ENCODE data around the gene ERI3. TPM values are rescaled to one million over a fixed set of nuclear protein-coding genes. Genes with fewer than 3 reads are reported as not detected.

ERI3 gene
- polyA plus RNA-seq, 3 donors = 26.4 to 35.0 (median 26.6) TPM

DNA sequence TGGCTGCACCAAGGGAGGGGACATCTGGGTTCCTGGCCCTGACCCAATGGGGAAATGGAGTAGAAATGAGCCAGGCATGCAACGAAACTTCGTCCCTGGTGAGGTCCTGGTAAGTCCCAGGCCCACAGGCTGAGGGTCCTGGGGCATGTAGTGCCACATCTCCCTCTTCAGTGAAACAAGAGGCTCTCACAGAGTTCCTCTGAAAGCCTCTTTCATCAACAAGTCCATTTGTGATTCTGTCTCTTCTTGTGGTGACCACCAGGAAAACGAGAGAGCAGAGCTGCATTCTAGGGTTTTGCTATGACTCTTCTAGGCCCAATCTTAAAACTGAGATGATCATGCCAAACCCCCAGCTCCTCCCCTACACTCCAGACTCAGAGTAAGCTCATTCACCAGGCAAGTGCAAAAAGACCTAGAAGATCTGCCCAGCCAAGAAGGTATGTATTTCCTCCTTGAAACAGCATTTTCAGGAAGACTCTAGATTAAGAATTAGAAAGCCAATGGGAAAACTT is 25.7 kb upstream of the ERI3 start:
- Histone ChIP-seq H3K9me3 (replicated peaks in 1 of 2; ENCODE audit: control insufficient read depth in 1 of 2, insufficient read depth in 1 of 2, low read length in 2 of 2) (no peaks in the 10 kb centered on the region), H3K79me2 (ENCODE audit: insufficient read depth, low read length) (no peaks in the 10 kb centered on the region), H4K20me1 (ENCODE audit: insufficient read depth, low read length) (no peaks in the 10 kb centered on the region), H3K9ac (ENCODE audit: insufficient read depth, low read length, poor library complexity, severe bottlenecking) (no peak overlapping the region), H3K27ac (ENCODE audit: low read depth in 1 of 2, low read length in 2 of 2) (no peak overlapping the region), H2AFZ (ENCODE audit: insufficient read depth, low read depth, low read length, poor library complexity, severe bottlenecking) (peak overlapping the region; percentile 29), H3K27me3 (ENCODE audit: control insufficient read depth in 2 of 2, insufficient read depth in 2 of 2, low read length in 2 of 2) (no peaks in the 10 kb centered on the region), H3K36me3 (replicated peaks in 1 of 2; ENCODE audit: control insufficient read depth in 1 of 2, insufficient read depth in 2 of 2, low read length in 2 of 2) (no peaks in the 10 kb centered on the region), H3K4me3 (replicated peaks in 1 of 3; ENCODE audit: low read depth in 2 of 3, low read length in 3 of 3) (no peak overlapping the region), H3K4me1 (ENCODE audit: control insufficient read depth in 1 of 2, insufficient read depth in 2 of 2, low read length in 2 of 2) (no peaks in the 10 kb centered on the region), H3K4me2 (replicated peaks; ENCODE audit: extremely low read depth, low read length, poor library complexity, severe bottlenecking) (no peak overlapping the region)
- no peak overlapping the region for H3K27ac Mint-ChIP-seq
- H3K27me3 Mint-ChIP-seq (ENCODE audit: low read depth in 3 of 3) = peaks cover 0 to 3% (median 0%) of the 10 kb centered on the region in 3 donors
- intact Hi-C loops (cut with micrococcal nuclease) = loop anchor here in 1 of 2 donors (5.0 kb wide), 1 partner anchor 272 kb away; no protein-coding TSS in a partner anchor
- no peaks in the 10 kb centered on the region for H3K9me3 Mint-ChIP-seq
- WGBS (ENCODE audit: insufficient coverage) = 94% methylated on average over 2 of the region's 3 CpGs
- DNase-seq = no peak
- no peak overlapping the region for H3K4me3 Mint-ChIP-seq
- H3K4me1 Mint-ChIP-seq = no peaks in the 10 kb centered on the region
- H3K36me3 Mint-ChIP-seq = no peaks in the 10 kb centered on the region
- TF ChIP-seq, protein P1, sequence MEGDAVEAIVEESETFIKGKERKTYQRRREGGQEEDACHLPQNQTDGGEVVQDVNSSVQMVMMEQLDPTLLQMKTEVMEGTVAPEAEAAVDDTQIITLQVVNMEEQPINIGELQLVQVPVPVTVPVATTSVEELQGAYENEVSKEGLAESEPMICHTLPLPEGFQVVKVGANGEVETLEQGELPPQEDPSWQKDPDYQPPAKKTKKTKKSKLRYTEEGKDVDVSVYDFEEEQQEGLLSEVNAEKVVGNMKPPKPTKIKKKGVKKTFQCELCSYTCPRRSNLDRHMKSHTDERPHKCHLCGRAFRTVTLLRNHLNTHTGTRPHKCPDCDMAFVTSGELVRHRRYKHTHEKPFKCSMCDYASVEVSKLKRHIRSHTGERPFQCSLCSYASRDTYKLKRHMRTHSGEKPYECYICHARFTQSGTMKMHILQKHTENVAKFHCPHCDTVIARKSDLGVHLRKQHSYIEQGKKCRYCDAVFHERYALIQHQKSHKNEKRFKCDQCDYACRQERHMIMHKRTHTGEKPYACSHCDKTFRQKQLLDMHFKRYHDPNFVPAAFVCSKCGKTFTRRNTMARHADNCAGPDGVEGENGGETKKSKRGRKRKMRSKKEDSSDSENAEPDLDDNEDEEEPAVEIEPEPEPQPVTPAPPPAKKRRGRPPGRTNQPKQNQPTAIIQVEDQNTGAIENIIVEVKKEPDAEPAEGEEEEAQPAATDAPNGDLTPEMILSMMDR (IDR thresholded peaks at IDR 0.05) = no peak

DNA sequence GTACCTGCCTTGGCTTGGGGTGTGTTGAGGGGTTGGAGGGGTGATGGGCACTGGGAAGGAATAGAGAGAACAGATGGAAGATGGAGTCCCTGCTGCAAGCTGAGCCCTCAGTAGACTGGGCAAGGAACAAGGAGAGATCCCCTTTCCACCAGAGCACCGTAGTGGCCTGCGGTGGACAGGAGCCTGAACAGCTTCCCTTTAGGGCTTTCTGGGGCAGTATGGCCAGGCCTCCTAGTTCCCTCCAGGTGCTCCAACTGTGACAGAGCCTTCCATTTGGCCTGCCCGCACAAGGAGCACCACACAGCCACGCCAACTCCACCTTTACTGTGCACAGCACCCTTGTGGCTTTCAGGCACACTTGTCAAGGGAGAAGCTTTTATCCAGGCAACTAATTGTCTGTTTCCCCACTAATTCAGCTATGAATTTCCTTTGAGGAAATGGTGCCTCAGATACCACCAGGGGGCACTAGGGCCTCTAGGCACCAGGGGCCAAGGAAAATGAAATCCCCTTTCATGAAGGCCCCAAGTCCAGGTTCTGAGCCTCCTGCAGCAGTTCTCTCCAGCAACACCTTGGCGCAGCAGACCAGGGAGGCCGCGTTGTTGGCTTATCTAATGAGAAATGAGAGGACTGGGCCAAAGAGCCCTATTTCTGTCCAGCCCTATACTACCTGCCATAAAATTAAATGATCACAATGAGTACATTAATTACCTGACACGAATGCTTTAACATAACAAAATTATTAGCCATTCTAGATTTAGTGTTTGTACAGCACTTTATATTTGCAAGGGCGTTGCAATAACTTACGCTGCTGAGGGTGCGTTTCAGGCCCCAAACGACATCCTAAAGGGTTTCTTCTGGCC is 23.1 kb upstream of the ERI3 start:
- Histone ChIP-seq H3K9ac (ENCODE audit: insufficient read depth, low read length, poor library complexity, severe bottlenecking) (no peak overlapping the region), H3K4me3 (replicated peaks in 1 of 3; ENCODE audit: low read depth in 2 of 3, low read length in 3 of 3) (no peak overlapping the region), H3K4me1 (ENCODE audit: control insufficient read depth in 1 of 2, insufficient read depth in 2 of 2, low read length in 2 of 2) (no peaks in the 10 kb centered on the region), H3K9me3 (replicated peaks in 1 of 2; ENCODE audit: control insufficient read depth in 1 of 2, insufficient read depth in 1 of 2, low read length in 2 of 2) (no peaks in the 10 kb centered on the region), H4K20me1 (ENCODE audit: insufficient read depth, low read length) (no peaks in the 10 kb centered on the region), H3K36me3 (replicated peaks in 1 of 2; ENCODE audit: control insufficient read depth in 1 of 2, insufficient read depth in 2 of 2, low read length in 2 of 2) (no peaks in the 10 kb centered on the region), H3K27me3 (ENCODE audit: control insufficient read depth in 2 of 2, insufficient read depth in 2 of 2, low read length in 2 of 2) (no peaks in the 10 kb centered on the region), H3K27ac (ENCODE audit: low read depth in 1 of 2, low read length in 2 of 2) (no peak overlapping the region), H3K79me2 (ENCODE audit: insufficient read depth, low read length) (no peaks in the 10 kb centered on the region), H2AFZ (ENCODE audit: insufficient read depth, low read depth, low read length, poor library complexity, severe bottlenecking) (no peak overlapping the region), H3K4me2 (replicated peaks; ENCODE audit: extremely low read depth, low read length, poor library complexity, severe bottlenecking) (no peak overlapping the region)
- Mint-ChIP-seq H3K27ac (no peak overlapping the region), H3K4me1 (no peaks in the 10 kb centered on the region), H3K27me3 (ENCODE audit: low read depth in 3 of 3) (peaks cover 0 to 3% (median 0%) of the 10 kb centered on the region in 3 donors), H3K9me3 (no peaks in the 10 kb centered on the region), H3K36me3 (no peaks in the 10 kb centered on the region), H3K4me3 (no peak overlapping the region)
- TF ChIP-seq, protein P1 (IDR thresholded peaks at IDR 0.05) = peak; percentile 88
- intact Hi-C loops (cut with micrococcal nuclease) = loop anchor here (1.0 to 5.0 kb wide), 2 partner anchors 217 to 274 kb away; no protein-coding TSS in a partner anchor
- WGBS (ENCODE audit: insufficient coverage) = 74% methylated on average over 9 of the region's 12 CpGs
- DNase-seq = peak; percentile 47 to 68 (median 65)
